GM12873 (cell line): Measurements from ENCODE around the gene DCC.

ENCODE experiments used
- TF ChIP-seq, protein P1 (sequence below): IDR thresholded peaks from 2 replicates; pipeline ENCODE4 v1.5.1; 2012; ENCODE audit warnings: low read depth, mild to moderate bottlenecking, moderate library complexity, low read length, control low read depth; ENCODE audit not compliant: insufficient read depth; ENCODE audit errors: missing control alignments

DCC gene

DNA sequence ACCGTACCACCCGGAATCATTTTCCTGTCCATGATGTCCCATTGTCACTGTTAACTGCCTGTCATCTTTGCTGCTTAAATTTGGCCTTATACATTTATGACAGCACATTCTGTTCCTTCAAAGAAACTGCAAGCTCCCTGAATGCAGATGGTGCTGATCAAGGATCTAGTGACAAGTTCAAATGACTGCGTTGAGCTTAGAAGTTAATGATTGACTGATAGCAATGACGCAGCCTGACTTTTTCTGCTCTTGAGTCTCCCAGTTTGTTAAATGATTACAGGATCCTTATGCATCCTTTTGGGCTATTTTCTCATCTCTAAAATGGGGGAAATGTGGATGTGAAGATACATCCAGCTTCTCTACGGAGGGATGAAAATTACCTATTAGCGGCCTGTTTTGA, 159.0 kb downstream of the DCC start:
- TF ChIP-seq, protein P1, sequence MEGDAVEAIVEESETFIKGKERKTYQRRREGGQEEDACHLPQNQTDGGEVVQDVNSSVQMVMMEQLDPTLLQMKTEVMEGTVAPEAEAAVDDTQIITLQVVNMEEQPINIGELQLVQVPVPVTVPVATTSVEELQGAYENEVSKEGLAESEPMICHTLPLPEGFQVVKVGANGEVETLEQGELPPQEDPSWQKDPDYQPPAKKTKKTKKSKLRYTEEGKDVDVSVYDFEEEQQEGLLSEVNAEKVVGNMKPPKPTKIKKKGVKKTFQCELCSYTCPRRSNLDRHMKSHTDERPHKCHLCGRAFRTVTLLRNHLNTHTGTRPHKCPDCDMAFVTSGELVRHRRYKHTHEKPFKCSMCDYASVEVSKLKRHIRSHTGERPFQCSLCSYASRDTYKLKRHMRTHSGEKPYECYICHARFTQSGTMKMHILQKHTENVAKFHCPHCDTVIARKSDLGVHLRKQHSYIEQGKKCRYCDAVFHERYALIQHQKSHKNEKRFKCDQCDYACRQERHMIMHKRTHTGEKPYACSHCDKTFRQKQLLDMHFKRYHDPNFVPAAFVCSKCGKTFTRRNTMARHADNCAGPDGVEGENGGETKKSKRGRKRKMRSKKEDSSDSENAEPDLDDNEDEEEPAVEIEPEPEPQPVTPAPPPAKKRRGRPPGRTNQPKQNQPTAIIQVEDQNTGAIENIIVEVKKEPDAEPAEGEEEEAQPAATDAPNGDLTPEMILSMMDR, result no peak

DNA sequence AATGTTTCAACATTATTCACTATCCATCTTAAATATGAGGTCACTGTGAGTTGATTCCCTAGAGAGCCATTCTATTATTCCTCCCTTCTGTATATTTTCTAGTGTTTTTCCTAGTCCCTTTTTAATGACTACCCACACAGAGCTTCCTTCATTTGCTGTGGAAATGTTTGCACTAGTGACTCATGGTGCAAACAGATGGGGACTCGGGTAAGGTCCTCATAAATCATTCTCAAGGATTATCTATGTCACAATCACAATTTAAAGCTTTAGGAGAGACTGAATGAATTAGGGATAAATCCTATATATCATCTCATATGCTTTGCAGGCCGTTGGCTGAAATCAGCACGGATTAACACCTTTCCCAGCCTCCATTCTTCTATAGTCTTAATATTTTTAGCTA, 159.6 kb downstream of the DCC start:
- TF ChIP-seq, protein P1, result no peak

DNA sequence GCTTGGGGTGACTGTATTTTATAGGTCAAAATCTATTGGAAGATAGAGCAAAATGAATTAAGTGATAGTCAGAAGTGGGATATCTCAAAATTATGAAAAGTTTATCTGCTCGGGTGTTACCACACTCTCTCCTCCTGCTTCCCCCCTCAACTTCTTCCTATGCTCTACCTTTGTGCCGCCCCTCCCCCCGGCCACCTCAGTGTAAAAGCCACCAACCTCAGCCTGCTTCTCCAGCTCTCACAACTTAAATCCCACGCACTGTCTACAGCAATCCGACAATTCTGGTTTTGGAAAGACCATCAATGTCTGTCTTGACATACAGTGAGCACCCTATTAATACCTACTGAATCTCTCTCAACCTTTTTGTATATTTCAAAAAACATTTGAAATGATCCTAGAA, 164.6 kb downstream of the DCC start:
- TF ChIP-seq, protein P1, result no peak

DNA sequence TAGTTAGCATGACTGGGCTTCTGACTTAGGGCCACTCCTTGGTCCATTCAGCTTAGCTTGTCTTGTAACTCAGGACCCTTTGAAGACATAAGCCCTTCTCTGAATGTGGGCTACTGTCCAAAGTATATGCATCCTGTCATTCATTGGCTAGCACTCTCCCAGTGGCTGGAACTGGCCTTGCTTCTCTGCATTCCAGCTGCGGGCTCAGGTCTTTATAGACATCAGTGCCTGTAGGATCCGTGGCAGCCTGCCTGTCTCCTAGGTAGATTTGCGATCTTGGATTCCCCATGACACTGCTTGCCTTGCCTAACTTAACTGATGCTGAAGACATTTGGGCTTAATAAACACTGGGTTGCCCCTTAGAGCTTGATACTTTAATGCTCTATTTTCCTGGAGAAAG, 170.1 kb downstream of the DCC start:
- TF ChIP-seq, protein P1, result no peak

DNA sequence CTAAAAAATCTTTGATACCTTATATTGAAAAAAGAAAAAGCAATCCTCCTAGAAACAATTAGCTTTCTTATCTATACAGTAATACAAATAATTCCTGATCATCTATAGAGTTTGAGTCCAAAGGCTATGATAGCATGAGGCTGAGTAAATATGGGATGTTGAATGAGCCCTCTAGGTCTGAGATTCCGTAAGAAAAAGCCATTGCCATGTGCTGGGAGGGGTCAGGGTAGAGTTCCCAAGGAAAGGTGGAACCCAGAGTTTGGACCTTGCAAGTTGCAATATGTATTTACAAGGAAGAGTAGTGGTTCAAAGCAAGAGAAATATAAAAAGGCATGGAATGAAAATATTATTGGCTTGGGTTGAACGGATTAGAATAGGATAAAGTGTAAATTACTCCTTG, 178.1 kb downstream of the DCC start:
- TF ChIP-seq, protein P1, result no peak

GRCh38 chr18:52519021-52519420, 179.0 kb downstream of the DCC start:
- TF ChIP-seq, protein P1, result no peak

DNA sequence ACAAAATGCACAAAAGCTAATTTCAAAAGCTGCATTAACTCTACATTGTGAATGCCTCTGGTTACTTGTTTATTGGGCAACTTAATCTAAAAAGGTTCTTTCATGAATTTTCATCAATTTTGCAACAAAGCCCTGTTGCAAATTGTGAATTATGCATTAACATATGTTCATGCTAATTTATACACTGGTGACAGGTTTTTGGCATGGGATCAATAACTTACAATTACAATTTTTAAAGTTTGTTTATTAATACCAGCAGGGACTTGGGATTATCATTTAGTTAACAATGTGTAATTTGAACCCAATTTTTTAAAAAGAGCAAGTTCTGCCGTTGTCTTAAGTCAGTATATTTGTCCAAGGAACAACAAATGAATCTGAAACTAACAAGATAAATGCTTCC, 183.6 kb downstream of the DCC start:
- TF ChIP-seq, protein P1, result no peak

- TF ChIP-seq, protein P1, result no peak
Observed at GRCh38 chr18:52531836-52532235, 191.8 kb downstream of the DCC start.
